ENCODE results near the gene POU2F2.

POU2F2 gene

DNA sequence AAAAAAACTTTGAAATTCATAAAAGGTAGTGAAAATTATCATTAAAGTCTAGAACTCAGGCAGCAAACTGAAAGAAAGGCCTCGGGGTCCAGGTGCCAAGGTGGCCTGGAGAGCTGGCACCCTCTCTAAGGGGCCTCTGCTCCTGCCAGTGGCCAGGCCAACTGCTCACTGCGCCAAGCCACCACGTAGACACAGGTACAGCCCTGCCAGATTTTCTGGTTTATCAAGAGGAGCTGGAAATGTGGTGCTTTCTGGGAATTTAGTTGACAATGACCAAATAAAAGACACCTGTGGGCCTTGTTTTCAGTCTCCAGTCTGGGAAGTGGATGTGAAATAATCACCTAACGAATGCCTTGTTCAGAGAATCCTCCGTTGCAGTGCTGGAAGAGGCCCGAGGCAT lies 33.5 kb downstream of the POU2F2 start:
- DNase-seq, result no peak

DNA sequence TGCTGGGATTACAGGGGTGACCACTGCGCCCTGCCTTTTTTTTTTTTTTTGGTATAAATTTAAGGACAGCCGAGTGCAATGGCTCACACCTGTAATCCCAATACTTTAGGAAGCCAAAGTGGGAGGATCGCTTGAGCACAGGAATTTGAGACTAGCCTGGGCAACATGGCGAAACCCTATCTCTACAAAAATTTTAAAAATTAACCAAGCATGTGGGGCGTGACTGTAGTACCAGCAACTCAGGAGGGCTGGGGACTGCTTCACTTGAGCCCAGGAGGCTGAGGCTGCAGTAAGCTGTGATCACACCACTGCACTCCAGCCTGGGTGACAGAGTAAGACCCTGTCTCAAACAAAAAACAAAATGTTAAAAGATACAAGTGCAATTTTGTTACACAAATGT lies 34.8 kb downstream of the POU2F2 start:
- DNase-seq, result no peak

DNA sequence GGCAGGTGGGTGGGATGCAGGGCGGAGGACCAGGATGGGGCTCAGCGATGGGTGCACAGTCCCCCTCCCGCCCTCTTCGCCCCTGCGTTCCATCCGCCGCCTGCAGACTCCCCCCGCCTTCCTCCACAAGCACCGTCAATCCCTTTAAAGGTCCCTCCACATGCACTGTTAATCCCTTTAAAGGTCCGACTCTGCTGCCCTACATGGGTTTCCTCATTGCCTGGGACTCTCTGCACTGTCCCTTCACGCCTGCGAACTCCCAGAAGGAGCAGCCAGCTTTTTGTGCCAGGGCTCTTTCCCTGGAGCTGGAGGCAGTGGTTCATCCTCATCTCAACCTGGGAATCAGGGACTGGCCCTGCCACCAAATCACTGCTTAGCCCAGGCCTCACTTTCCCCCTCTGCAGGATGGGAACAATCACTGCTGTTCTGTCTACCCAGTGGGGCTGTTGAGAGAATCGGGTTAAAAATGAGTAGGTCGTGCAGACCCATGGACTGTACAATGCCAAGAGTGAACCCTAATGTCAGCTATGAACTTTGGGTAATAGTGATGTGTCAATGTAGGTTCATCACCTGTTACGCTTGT lies 35.9 kb downstream of the POU2F2 start:
- no peak for DNase-seq

DNA sequence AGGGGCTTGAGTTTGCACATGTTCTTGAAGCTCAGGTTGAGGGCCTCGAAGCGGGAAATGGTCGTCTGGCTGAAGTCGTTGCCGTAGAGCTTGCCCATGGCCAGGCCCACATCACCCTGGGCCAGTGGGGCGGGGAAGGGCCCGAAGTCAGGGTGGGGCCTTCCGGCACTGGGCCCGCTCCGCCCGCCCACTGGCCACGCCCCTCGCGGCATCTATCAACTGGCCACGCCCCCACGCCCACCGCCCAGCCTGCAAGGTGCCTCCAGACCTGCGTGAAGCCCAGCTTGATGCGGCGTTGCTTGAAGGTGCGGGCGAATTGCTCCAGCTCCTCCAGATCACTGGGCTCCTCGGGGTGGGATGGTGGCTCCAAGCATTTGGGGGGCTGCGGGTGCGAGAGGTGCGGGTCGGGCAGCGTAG lies 36.4 kb downstream of the POU2F2 start:
- DNase-seq, result no peak

DNA sequence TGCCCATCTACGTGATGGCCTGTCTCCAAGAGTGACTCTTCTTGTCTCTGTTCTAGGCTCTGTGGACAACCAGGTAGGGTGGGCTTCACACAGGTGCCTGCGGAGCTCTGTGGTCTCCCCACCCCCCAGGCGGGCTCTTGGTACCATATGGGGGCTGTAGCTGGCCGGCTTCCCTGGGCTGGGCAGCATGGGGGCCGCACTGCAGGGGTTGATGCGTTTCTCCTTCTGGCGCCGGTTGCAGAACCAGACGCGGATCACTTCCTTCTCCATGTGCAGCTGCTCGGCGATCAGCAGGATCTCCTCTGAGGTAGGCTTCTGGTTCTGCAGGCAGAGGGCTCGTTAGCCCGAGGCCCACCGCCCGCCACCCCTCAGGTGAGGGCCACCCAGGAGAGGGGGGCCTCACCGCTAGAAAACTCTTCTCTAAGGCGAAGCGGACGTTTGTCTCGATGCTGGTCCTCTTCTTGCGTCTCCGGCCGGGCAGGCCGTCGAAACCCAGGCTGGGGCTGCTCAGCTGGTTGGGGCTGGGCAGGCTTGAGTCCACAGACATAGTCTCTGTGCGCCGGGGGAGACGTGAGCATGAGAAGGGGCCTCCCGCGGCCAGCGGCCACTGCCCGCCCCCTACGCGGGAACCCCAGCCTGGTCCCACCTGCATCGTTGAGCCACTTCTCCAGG lies 37.0 kb downstream of the POU2F2 start:
- no peak for DNase-seq

GRCh38 chr19:42093926-42094325 lies 38.3 kb downstream of the POU2F2 start:
- no peak for DNase-seq

GRCh38 chr19:42093505-42093904 lies 38.7 kb downstream of the POU2F2 start:
- no peak for DNase-seq

DNA sequence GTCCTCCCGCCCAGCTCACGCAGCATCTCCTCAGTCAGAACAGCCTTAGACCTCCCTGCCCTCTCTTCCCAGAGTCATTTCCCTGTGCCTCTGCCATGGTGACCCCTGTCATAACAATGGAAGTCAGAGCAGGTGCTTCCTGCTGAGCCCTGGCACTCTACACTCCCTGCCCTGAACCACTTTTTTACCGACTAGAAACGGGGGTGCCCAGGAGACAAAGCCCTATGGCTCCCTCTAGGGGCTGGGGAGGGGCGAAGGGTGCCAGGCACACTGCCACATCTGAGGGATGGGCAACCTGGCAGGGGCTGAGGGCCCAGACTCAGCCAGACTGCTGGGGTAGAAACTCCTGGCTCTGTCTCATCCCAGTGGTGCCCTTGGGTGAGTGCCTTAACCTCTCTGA lies 39.9 kb downstream of the POU2F2 start:
- DNase-seq, result peak; percentile 52

GRCh38 chr19:42091742-42092141 lies 40.5 kb downstream of the POU2F2 start:
- no peak for DNase-seq

GRCh38 chr19:42091300-42091699 lies 40.9 kb downstream of the POU2F2 start:
- no peak for DNase-seq

GRCh38 chr19:42090672-42091071 lies 41.6 kb downstream of the POU2F2 start:
- no peak for DNase-seq

DNA sequence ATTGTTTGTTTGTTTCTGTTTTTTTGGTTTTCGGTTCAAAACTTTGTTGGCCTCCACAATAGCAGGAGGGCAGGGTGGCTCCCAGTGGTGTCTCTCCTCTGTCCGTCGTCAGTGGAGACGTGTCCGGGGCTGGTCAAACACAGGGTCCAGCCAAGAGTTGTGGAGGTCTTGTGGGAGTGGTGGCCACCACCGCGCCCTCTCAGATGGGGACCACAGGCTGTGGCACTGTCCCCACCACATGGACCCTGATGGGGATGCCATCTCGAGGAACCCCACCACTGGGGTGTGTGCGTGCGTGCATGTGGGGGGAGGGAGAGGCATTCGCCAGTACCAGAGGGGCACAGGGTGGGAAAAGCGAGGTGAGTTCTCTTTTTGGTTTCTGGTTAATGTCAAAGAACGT lies 42.5 kb downstream of the POU2F2 start:
- DNase-seq, result no peak

DNA sequence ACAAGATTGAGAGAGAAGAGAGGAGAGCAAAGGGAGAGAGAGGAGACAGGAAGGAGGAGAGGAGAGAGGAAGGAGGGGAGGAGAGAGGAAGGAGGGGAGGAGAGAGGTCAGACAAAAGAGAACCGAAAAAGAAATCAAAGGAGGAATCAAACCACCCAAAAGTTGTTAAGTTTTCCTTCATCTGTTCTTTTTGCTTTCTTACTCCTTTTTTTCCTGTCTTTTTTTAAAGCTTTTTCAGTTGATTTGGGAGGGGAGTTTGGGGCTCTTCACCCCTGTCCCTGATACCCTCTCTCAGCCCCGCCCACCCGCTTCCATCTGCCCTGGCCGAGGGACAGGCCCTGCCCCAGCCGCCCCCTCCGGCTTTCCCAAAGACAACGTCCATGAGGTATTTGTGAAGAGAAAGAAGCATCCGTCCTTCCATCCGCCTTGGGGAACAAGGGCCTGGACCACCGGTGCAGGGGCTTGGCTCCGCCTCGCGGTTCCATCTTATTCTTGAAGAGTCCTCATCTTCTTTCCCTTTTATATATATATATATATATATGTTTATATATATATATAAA lies 43.0 kb downstream of the POU2F2 start:
- DNase-seq, result no peak

- DNase-seq, result no peak
These were observed 43.6 kb downstream of the POU2F2 start for GRCh38 chr19:42088471-42089190.

DNA sequence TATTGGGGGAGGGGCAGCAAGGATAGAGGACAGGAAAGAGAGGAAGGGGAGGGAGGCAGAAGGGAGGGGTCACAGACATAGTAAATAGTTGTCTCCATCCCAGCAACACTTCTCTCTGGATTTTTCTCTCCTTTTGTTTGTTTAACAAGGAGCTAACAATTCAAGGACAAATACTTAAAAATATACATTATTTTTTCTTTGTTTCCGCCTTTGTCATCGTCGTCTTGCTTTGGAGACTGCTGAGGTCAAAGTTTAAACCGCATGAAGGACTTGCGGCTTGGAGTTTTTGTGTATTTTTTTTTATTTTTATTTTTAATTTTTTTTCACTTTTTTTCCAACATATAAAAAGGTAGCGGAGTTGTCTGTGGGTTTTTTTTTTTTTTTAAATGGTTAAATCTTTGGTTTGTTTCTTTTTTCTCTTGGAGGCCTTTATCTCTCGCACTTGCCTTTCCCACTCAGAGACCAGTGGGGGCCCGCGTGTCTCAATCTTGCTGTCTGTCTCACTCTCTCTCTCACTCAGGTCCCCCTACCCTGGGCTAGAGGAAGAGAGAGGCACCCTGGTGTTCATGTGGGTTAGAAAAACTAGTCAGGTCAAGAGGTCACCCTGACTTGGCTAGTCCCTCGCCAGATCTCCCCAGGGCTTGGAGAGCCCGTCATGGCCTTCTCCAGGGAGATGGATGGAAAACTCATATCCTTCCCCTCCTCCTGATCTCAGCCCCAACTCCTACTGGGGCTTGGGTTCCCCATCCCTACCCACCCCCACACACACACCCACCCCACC lies 45.3 kb downstream of the POU2F2 start:
- no peak for DNase-seq

DNA sequence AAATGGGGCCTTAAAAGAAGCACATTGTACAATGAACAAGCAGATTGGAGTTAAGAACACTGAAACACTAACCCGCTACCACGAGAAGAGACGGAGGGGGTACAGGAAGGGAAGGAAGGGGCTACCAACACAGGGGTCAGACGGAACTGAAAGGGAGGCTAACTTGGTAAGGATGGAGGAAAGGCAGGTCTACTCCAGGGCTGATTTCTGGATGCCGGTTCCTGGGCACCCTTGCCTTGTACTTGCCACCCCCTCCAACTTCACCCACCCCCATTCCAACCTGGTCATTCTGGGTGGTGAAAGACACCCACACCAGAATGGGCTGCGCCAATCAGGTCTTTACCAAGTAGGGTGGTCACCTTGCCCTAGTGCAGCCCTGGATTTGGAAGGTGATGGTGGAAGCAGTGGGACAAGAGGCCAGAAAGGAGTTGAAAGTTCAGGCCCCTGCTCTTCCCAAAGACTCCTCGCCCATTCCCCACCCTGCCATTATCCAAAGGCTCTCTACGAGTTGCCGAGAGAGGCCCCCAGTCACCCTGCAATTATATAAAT lies 46.0 kb downstream of the POU2F2 start:
- DNase-seq, result no peak

- no peak for DNase-seq
These were observed 48.7 kb downstream of the POU2F2 start for GRCh38 chr19:42083537-42083936.

DNA sequence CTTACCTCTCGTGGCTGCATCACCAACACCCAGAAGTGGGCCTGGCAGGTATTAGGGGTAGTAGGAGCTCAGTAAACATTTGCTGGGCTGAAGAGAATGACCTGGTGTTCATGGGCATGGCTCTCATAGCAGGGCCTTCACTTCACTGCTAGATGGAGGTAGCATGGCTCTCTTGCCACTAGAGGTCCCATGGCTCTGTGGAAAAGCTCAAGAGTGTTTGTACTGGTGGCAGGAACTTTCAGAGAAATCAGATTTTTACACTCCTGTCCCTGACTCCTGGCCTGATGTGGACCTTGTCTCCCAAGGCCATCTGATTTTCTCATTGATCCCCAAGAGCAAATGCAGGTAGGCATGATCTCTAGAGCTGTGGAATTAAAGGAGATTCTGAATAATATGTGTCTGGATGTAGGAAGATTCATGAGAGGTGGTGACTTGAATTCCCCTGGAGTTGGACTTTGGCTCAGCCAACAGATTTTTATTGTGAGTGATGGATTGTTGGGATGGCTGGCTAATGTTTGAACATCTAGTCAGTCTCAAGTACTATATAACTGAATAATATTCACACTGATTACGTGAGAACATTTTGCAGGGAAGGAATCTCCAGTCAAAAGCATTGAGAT lies 50.6 kb downstream of the POU2F2 start:
- DNase-seq, result no peak

DNA sequence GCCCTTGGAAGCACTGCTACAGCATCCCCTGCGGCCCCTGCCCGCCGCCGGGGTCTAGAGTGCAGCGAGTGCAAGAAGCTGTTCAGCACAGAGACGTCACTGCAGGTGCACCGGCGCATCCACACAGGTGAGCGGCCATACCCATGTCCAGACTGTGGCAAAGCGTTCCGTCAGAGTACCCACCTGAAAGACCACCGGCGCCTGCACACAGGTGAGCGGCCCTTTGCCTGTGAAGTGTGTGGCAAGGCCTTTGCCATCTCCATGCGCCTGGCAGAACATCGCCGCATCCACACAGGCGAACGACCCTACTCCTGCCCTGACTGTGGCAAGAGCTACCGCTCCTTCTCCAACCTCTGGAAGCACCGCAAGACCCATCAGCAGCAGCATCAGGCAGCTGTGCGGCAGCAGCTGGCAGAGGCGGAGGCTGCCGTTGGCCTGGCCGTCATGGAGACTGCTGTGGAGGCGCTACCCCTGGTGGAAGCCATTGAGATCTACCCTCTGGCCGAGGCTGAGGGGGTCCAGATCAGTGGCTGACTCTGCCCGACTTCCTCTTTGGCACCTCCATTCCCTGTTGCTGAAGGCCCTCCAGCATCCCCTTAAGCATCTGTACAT lies 51.4 kb downstream of the POU2F2 start:
- no peak for DNase-seq

GRCh38 chr19:42079886-42080763 lies 52.1 kb downstream of the POU2F2 start:
- no peak for DNase-seq

DNA sequence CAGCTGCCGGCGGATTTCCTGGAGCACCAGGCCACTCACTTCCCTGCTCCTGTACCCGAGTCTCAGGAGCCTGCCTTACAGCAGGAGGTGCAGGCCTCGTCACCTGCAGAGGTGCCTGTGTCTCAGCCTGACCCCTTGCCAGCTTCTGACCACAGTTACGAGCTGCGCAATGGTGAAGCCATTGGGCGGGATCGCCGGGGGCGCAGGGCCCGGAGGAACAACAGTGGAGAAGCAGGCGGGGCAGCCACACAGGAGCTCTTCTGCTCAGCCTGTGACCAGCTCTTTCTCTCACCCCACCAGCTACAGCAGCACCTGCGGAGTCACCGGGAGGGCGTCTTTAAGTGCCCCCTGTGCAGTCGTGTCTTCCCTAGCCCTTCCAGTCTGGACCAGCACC lies 53.0 kb downstream of the POU2F2 start:
- no peak for DNase-seq
